ENCODE results near the gene AP2A1. TPM values are rescaled to one million over a fixed set of nuclear protein-coding genes. Genes with fewer than 3 reads are reported as not detected.

Gene AP2A1
- polyA plus RNA-seq, 1 donor from 2014 or later = 40.8 TPM

- Histone ChIP-seq H3K9me2 (ENCODE audit: insufficient read depth, low read length) (no peaks in the 10 kb centered on the region), H3K79me2 (replicated peaks; ENCODE audit: insufficient read depth, low read length) (no peaks in the 10 kb centered on the region), H3K9ac (ENCODE audit: low read length) (no peak overlapping the region), H3F3A (ENCODE audit: insufficient read depth, low read length, poor library complexity, severe bottlenecking) (no peaks in the 10 kb centered on the region), H3K27me3 (ENCODE audit: insufficient read depth, low read depth, low read length) (no peaks in the 10 kb centered on the region), H3K9me3 (ENCODE audit: low read length) (no peaks in the 10 kb centered on the region), H4K20me1 (ENCODE audit: insufficient read depth) (no peaks in the 10 kb centered on the region), H2AFZ (ENCODE audit: low read depth, low read length) (no peak overlapping the region), H3K4me2 (ENCODE audit: low read length) (no peak overlapping the region), H3K27ac (ENCODE audit: low read length) (no peak overlapping the region), H3K4me3 (ENCODE audit: low read length) (no peak overlapping the region), H3K36me3 (ENCODE audit: insufficient read depth, low read length) (no peaks in the 10 kb centered on the region)
- TF ChIP-seq CTCF (IDR thresholded peaks at IDR 0.05; ENCODE audit: poor library complexity, severe bottlenecking) = no peak
- TF ChIP-seq MXI1 (conservative IDR thresholded peaks at IDR 0.05; ENCODE audit: poor library complexity, severe bottlenecking) = no peak
- TF ChIP-seq EZH2 (IDR thresholded peaks at IDR 0.05; ENCODE audit: borderline replicate concordance, insufficient read depth, low read length, poor library complexity, severe bottlenecking) = no peak
- TF ChIP-seq TAF1 (IDR thresholded peaks at IDR 0.05; ENCODE audit: low read depth) = no peak
Measured at GRCh38 chr19:49739933-49740332, 26.9 kb upstream of the AP2A1 start.

- no peaks in the 10 kb centered on the region for H3K9me3 ChIP-seq (ENCODE audit: low read length)
- no peak for TF ChIP-seq EZH2 (IDR thresholded peaks at IDR 0.05; ENCODE audit: borderline replicate concordance, insufficient read depth, low read length, poor library complexity, severe bottlenecking)
- H3K36me3 ChIP-seq (ENCODE audit: insufficient read depth, low read length) = no peaks in the 10 kb centered on the region
- H3F3A ChIP-seq (ENCODE audit: insufficient read depth, low read length, poor library complexity, severe bottlenecking) = no peaks in the 10 kb centered on the region
- H4K20me1 ChIP-seq (ENCODE audit: insufficient read depth) = no peaks in the 10 kb centered on the region
- no peak overlapping the region for H2AFZ ChIP-seq (ENCODE audit: low read depth, low read length)
- H3K4me3 ChIP-seq (ENCODE audit: low read length) = no peak overlapping the region
- no peaks in the 10 kb centered on the region for H3K27me3 ChIP-seq (ENCODE audit: insufficient read depth, low read depth, low read length)
- no peak overlapping the region for H3K9ac ChIP-seq (ENCODE audit: low read length)
- no peaks in the 10 kb centered on the region for H3K9me2 ChIP-seq (ENCODE audit: insufficient read depth, low read length)
- H3K79me2 ChIP-seq (replicated peaks; ENCODE audit: insufficient read depth, low read length) = no peaks in the 10 kb centered on the region
- no peak overlapping the region for H3K27ac ChIP-seq (ENCODE audit: low read length)
- no peak overlapping the region for H3K4me2 ChIP-seq (ENCODE audit: low read length)
Measured at GRCh38 chr19:49741210-49741844, 25.5 kb upstream of the AP2A1 start.

GRCh38 chr19:49744946-49745381 is 21.8 kb upstream of the AP2A1 start:
- no peaks in the 10 kb centered on the region for H3K27me3 ChIP-seq (ENCODE audit: insufficient read depth, low read depth, low read length)
- TF ChIP-seq MXI1 (conservative IDR thresholded peaks at IDR 0.05; ENCODE audit: poor library complexity, severe bottlenecking) (no peak), SMC3 (conservative IDR thresholded peaks at IDR 0.05; ENCODE audit: poor library complexity) (no peak), EP300 (conservative IDR thresholded peaks at IDR 0.05; ENCODE audit: poor library complexity, severe bottlenecking) (no peak), REST (IDR thresholded peaks at IDR 0.05; ENCODE audit: borderline replicate concordance) (no peak), EZH2 (IDR thresholded peaks at IDR 0.05; ENCODE audit: borderline replicate concordance, insufficient read depth, low read length, poor library complexity, severe bottlenecking) (no peak), RAD21 (conservative IDR thresholded peaks at IDR 0.05) (no peak), CTCF (IDR thresholded peaks at IDR 0.05; ENCODE audit: poor library complexity, severe bottlenecking) (no peak), POLR2AphosphoS5 (IDR thresholded peaks at IDR 0.05) (no peak), TAF1 (IDR thresholded peaks at IDR 0.05; ENCODE audit: low read depth) (no peak)
- no peak overlapping the region for H3K9ac ChIP-seq (ENCODE audit: low read length)
- no peak overlapping the region for H2AFZ ChIP-seq (ENCODE audit: low read depth, low read length)
- no peak overlapping the region for H3K27ac ChIP-seq (ENCODE audit: low read length)
- H3K9me2 ChIP-seq (ENCODE audit: insufficient read depth, low read length) = no peaks in the 10 kb centered on the region
- no peaks in the 10 kb centered on the region for H3K36me3 ChIP-seq (ENCODE audit: insufficient read depth, low read length)
- no peaks in the 10 kb centered on the region for H3K9me3 ChIP-seq (ENCODE audit: low read length)
- H4K20me1 ChIP-seq (ENCODE audit: insufficient read depth) = no peaks in the 10 kb centered on the region
- no peak overlapping the region for H3K4me2 ChIP-seq (ENCODE audit: low read length)
- H3K79me2 ChIP-seq (replicated peaks; ENCODE audit: insufficient read depth, low read length) = no peaks in the 10 kb centered on the region
- H3K4me3 ChIP-seq (ENCODE audit: low read length) = no peak overlapping the region
- H3F3A ChIP-seq (ENCODE audit: insufficient read depth, low read length, poor library complexity, severe bottlenecking) = no peaks in the 10 kb centered on the region

Measured in neural cell (in vitro differentiated cells).